H1 (cell line): ENCODE measurements around the gene WDFY3. TPM values are rescaled to one million over a fixed set of nuclear protein-coding genes. Genes with fewer than 3 reads are reported as not detected.

ENCODE experiments used
- CHD1 ChIP-seq: IDR thresholded peaks from 2 replicates; pipeline ENCODE4 v1.6.1; 2012; ENCODE audit warnings: low read depth, low read length, improper control_type of control experiment
- HDAC6 ChIP-seq: IDR thresholded peaks from one replicate; pipeline ENCODE4 v1.7.1; 2012; ENCODE audit warnings: low read depth, mild to moderate bottlenecking, inconsistent platforms, low read length, moderate library complexity
- NANOG ChIP-seq: IDR thresholded peaks from 2 replicates; pipeline ENCODE4 v1.6.1; 2011; ENCODE audit warnings: low read length, low read depth, mild to moderate bottlenecking, inconsistent platforms; ENCODE audit not compliant: insufficient read depth, poor library complexity, severe bottlenecking
- RXRA ChIP-seq: IDR thresholded peaks from 2 replicates; pipeline ENCODE4 v1.6.1; 2011; ENCODE audit warnings: low read depth, mild to moderate bottlenecking, low read length, moderate library complexity; ENCODE audit not compliant: insufficient read depth
- SP1 ChIP-seq: IDR thresholded peaks from 2 replicates; pipeline ENCODE4 v1.6.1; 2011; ENCODE audit warnings: low read depth, low read length
- SRF ChIP-seq: IDR thresholded peaks from 2 replicates; pipeline ENCODE4 v1.6.1; 2011; ENCODE audit warnings: mild to moderate bottlenecking, low read depth, low read length, moderate library complexity
- SUZ12 ChIP-seq: fragments of 200-600 bp; sonication (generic); IDR thresholded peaks from 2 replicates; pipeline ENCODE4 v1.6.1; 2012; ENCODE audit warnings: mild to moderate bottlenecking, inconsistent platforms, low read length, moderate library complexity, mixed read lengths
- polyA plus RNA-seq, 7 experiments: library from polyadenylated mRNA; depleted of rRNA in 3 of 7; stranded (reverse) in 5 of 7; unstranded in 2 of 7; fragments of >200 nt in 5 of 7; fragments of 200-250 nt in 2 of 7; gene quantifications; 1 replicate in 5 of 7; 2 replicates in 1 of 7; 4 replicates in 1 of 7; pipeline versions ENCODE4 v1.2.1 to v1.2.3, GENCODE V29; 2011 to 2013; ENCODE audit warnings: missing spikeins in 2 of 7, mixed read lengths in 2 of 7
- total RNA-seq: library from RNA; stranded (reverse); fragmentation: NEBNext Ultra II Directional; extraction: Animal tissue kit (Norgen Biotek cat#: 25700); gene quantifications from 2 replicates; pipeline ENCODE4 v1.2.1, GENCODE V29; 2021
- TF ChIP-seq, protein P1 (sequence below): fragments of 300-600 bp; sonication (generic); IDR thresholded peaks from 2 replicates; pipeline ENCODE4 v1.7.1; 2012; ENCODE audit warnings: low read length, moderate library complexity, mild to moderate bottlenecking, inconsistent platforms; ENCODE audit not compliant: insufficient replicate concordance

The WDFY3 gene
- total and polyA plus RNA-seq, 2 of the 8 experiments (the other 6 are each of a cell fraction or from before 2014, with no cell fraction given) = 25.6 to 62.4 TPM

DNA sequence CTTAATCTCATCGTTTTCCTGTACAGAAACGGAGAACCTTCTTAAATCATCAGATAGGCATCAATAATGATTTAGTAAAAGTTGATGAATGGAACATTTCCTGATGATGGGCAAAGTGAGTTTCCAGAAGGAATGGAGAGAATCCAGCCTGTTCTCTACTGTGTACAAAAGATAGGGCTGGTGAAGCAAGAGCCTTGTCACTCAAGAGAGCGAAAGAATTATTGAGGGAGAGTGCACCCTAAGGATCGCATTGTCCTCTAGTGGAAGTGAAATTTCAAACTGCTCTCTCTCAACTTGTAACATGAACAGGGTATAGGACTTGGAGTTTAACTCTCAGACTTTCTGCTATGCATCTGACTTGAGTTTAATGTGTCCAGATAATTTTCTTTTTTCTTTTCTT lies 314.0 kb downstream of the WDFY3 start (continued):
- TF ChIP-seq, protein P1, sequence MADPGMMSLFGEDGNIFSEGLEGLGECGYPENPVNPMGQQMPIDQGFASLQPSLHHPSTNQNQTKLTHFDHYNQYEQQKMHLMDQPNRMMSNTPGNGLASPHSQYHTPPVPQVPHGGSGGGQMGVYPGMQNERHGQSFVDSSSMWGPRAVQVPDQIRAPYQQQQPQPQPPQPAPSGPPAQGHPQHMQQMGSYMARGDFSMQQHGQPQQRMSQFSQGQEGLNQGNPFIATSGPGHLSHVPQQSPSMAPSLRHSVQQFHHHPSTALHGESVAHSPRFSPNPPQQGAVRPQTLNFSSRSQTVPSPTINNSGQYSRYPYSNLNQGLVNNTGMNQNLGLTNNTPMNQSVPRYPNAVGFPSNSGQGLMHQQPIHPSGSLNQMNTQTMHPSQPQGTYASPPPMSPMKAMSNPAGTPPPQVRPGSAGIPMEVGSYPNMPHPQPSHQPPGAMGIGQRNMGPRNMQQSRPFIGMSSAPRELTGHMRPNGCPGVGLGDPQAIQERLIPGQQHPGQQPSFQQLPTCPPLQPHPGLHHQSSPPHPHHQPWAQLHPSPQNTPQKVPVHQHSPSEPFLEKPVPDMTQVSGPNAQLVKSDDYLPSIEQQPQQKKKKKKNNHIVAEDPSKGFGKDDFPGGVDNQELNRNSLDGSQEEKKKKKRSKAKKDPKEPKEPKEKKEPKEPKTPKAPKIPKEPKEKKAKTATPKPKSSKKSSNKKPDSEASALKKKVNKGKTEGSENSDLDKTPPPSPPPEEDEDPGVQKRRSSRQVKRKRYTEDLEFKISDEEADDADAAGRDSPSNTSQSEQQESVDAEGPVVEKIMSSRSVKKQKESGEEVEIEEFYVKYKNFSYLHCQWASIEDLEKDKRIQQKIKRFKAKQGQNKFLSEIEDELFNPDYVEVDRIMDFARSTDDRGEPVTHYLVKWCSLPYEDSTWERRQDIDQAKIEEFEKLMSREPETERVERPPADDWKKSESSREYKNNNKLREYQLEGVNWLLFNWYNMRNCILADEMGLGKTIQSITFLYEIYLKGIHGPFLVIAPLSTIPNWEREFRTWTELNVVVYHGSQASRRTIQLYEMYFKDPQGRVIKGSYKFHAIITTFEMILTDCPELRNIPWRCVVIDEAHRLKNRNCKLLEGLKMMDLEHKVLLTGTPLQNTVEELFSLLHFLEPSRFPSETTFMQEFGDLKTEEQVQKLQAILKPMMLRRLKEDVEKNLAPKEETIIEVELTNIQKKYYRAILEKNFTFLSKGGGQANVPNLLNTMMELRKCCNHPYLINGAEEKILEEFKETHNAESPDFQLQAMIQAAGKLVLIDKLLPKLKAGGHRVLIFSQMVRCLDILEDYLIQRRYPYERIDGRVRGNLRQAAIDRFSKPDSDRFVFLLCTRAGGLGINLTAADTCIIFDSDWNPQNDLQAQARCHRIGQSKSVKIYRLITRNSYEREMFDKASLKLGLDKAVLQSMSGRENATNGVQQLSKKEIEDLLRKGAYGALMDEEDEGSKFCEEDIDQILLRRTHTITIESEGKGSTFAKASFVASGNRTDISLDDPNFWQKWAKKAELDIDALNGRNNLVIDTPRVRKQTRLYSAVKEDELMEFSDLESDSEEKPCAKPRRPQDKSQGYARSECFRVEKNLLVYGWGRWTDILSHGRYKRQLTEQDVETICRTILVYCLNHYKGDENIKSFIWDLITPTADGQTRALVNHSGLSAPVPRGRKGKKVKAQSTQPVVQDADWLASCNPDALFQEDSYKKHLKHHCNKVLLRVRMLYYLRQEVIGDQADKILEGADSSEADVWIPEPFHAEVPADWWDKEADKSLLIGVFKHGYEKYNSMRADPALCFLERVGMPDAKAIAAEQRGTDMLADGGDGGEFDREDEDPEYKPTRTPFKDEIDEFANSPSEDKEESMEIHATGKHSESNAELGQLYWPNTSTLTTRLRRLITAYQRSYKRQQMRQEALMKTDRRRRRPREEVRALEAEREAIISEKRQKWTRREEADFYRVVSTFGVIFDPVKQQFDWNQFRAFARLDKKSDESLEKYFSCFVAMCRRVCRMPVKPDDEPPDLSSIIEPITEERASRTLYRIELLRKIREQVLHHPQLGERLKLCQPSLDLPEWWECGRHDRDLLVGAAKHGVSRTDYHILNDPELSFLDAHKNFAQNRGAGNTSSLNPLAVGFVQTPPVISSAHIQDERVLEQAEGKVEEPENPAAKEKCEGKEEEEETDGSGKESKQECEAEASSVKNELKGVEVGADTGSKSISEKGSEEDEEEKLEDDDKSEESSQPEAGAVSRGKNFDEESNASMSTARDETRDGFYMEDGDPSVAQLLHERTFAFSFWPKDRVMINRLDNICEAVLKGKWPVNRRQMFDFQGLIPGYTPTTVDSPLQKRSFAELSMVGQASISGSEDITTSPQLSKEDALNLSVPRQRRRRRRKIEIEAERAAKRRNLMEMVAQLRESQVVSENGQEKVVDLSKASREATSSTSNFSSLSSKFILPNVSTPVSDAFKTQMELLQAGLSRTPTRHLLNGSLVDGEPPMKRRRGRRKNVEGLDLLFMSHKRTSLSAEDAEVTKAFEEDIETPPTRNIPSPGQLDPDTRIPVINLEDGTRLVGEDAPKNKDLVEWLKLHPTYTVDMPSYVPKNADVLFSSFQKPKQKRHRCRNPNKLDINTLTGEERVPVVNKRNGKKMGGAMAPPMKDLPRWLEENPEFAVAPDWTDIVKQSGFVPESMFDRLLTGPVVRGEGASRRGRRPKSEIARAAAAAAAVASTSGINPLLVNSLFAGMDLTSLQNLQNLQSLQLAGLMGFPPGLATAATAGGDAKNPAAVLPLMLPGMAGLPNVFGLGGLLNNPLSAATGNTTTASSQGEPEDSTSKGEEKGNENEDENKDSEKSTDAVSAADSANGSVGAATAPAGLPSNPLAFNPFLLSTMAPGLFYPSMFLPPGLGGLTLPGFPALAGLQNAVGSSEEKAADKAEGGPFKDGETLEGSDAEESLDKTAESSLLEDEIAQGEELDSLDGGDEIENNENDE = no peak
- TF ChIP-seq HDAC6 (no peak), NANOG (no peak), SUZ12 (no peak), SRF (no peak), SP1 (no peak), CHD1 (no peak), RXRA (no peak)
